GM12878 (cell line): ENCODE results near the gene CYP26B1. TPM values are rescaled to one million over a fixed set of nuclear protein-coding genes. Genes with fewer than 3 reads are reported as not detected.

Experiments
- ATAC-seq: fragments of 200-7000 bp; cut with Tn5 transposase; 3 replicates; pipeline ENCODE4 v1.9.1; 2020; ENCODE audit warnings: mild to moderate bottlenecking, moderate library complexity
- BruUV-seq: library from RNA; stranded (reverse); fragments of 400-500 nt; replicated peaks from 2 replicates; lab custom pipeline; 2021; lab: Mats Ljungman, UMichigan
- CTCF ChIA-PET: fragments of 300-600 bp; sonication (Branson Sonifier 250); formaldehyde crosslinking; extraction: SDS; loops from one replicate; lab custom pipeline; 2021; ENCODE audit warnings: inconsistent platforms; lab: Yijun Ruan, JAX
- POLR2A ChIA-PET: fragments of 350-600 bp; formaldehyde crosslinking; extraction: SDS; loops from one replicate; lab custom pipeline; 2021; ENCODE audit warnings: inconsistent platforms; lab: Charles Lee
- RAD21 ChIA-PET: fragments of 300-600 bp; sonication (Branson Sonifier 250); formaldehyde crosslinking; loops from one replicate; lab custom pipeline; 2023; ENCODE audit warnings: antibody characterized with exemption; ENCODE audit not compliant: unreplicated experiment; lab: Charles Lee
- SMC1A ChIA-PET: fragments of 300-600 bp; sonication (Branson Sonifier 250); formaldehyde crosslinking; loops from one replicate; lab custom pipeline; 2023; ENCODE audit not compliant: unreplicated experiment, uncharacterized antibody; lab: Charles Lee
- DNase-seq: peaks from one replicate; pipeline ENCODE4 v3.0.0-alpha.2; 2011; ENCODE audit warnings: low read depth, low spot score
- FAIRE-seq: peaks from 3 replicates; lab custom pipeline; 2011; peaks lifted over from hg19 to GRCh38; lab: Jason Lieb, UNC
- H2AFZ ChIP-seq: 2 replicates; pipeline ENCODE4 v1.6.0; 2011; ENCODE audit warnings: low read depth, low read length, control low read depth; ENCODE audit not compliant: control insufficient read depth
- H3K27ac ChIP-seq: 2 replicates; pipeline ENCODE4 v1.5.1; 2011; ENCODE audit warnings: control low read depth; ENCODE audit not compliant: control insufficient read depth, insufficient read depth
- H3K27me3 ChIP-seq, 2 experiments: replicated peaks in 1 of 2; 2 replicates each; pipeline versions ENCODE4 v1.6.0 to v1.6.1; 2011; ENCODE audit warnings: low read length in 1 of 2; ENCODE audit not compliant: control insufficient read depth in 2 of 2, insufficient read depth in 2 of 2
- H3K36me3 ChIP-seq, 2 experiments: 2 replicates each; pipeline ENCODE4 v1.5.1; 2011; ENCODE audit warnings: low read length in 1 of 2; ENCODE audit not compliant: control insufficient read depth in 2 of 2, insufficient read depth in 2 of 2
- H3K4me1 ChIP-seq: 2 replicates; pipeline ENCODE4 v1.6.1; 2011; ENCODE audit warnings: mild to moderate bottlenecking, low read length, moderate library complexity, mixed read lengths; ENCODE audit not compliant: control insufficient read depth, insufficient read depth
- H3K4me2 ChIP-seq: 2 replicates; pipeline ENCODE4 v1.6.0; 2011; ENCODE audit warnings: control low read depth; ENCODE audit not compliant: control insufficient read depth, insufficient read depth
- H3K4me3 ChIP-seq: fragments of 200-600 bp; sonication (generic); 2 replicates; pipeline ENCODE4 v1.5.1; 2016
- H3K79me2 ChIP-seq: 2 replicates; pipeline ENCODE4 v1.6.0; 2011; ENCODE audit warnings: low read length; ENCODE audit not compliant: control insufficient read depth, insufficient read depth
- H3K9ac ChIP-seq: 2 replicates; pipeline ENCODE4 v1.8.0; 2011; ENCODE audit warnings: low read length, control low read depth, mixed read lengths; ENCODE audit not compliant: control insufficient read depth, insufficient read depth
- H3K9me3 ChIP-seq: replicated peaks from 3 replicates; pipeline ENCODE4 v1.5.1; 2011; ENCODE audit warnings: mild to moderate bottlenecking, low read length; ENCODE audit not compliant: control insufficient read depth, insufficient read depth
- H4K20me1 ChIP-seq: 2 replicates; pipeline ENCODE4 v1.6.0; 2011; ENCODE audit not compliant: control insufficient read depth, insufficient read depth
- E2F8 ChIP-seq: fragments of 450-650 bp; IDR thresholded peaks from 2 replicates; pipeline ENCODE4 v1.6.1; 2018; ENCODE audit warnings: mild to moderate bottlenecking, low read depth, moderate library complexity; ENCODE audit not compliant: partially characterized antibody
- EZH2 ChIP-seq: IDR thresholded peaks from 2 replicates; pipeline ENCODE4 v1.6.1; 2012; ENCODE audit warnings: low read depth, mild to moderate bottlenecking, control low read depth, inconsistent platforms, low read length, borderline replicate concordance; ENCODE audit not compliant: control insufficient read depth
- RAD21 ChIP-seq: IDR thresholded peaks from 2 replicates; pipeline ENCODE4 v1.6.1; 2011; ENCODE audit warnings: mild to moderate bottlenecking, low read depth, low read length, moderate library complexity; ENCODE audit not compliant: insufficient read depth
- SMC3 ChIP-seq: IDR thresholded peaks from 2 replicates; pipeline ENCODE4 v1.6.1; 2011; ENCODE audit warnings: low read length, improper control_type of control experiment, borderline replicate concordance
- WGBS: methylation state at CpG from one replicate; pipeline ENCODE4 v1.1.6; 2016; ENCODE audit warnings: low lambda C conversion rate; ENCODE audit not compliant: insufficient replicate concordance, insufficient coverage; ENCODE audit errors: missing lambda C conversion rate; 5-methylcytosine and 5-hydroxymethylcytosine counted together
- in situ Hi-C: fragments of 300-500 bp; cut with MboI; formaldehyde crosslinking; loops from 9 replicates; pipeline ENCODE4 v1.14.3; 2018; ENCODE audit warnings: mixed read lengths
- intact Hi-C: fragments of 100-400 bp; cut with micrococcal nuclease; formaldehyde crosslinking; loops from one replicate; pipeline ENCODE4 v1.14.2; 2022; ENCODE audit not compliant: unreplicated experiment
- polyA plus RNA-seq, 11 experiments: library from polyadenylated mRNA; depleted of rRNA in 4 of 11; unstranded in 6 of 11; stranded (reverse) in 5 of 11; fragments of >200 nt; fragmentation: Nextera tagmentation in 4 of 11; fragmentation: Illumina TruSeq in 1 of 11; extraction: Ambion mirVana in 4 of 11; extraction: Trizol in 1 of 11; gene quantifications; 1 replicate in 1 of 11; 2 replicates in 10 of 11; pipeline versions ENCODE4 v1.2.1 to v1.2.3, GENCODE V29; 2011 to 2016; ENCODE audit warnings: inconsistent platforms in 2 of 11, missing spikeins in 2 of 11, low read depth in 1 of 11
- total RNA-seq, 4 experiments: library from RNA; depleted of rRNA in 3 of 4; stranded (reverse); fragments of >200 nt in 3 of 4; fragmentation: Illumina TruSeq in 1 of 4; extraction: Trizol in 1 of 4; gene quantifications; 2 replicates each; pipeline versions ENCODE4 v1.2.1 to v1.2.3, GENCODE V29; 2013 to 2021
- TF ChIP-seq, protein P1 (sequence below), 3 experiments: IDR thresholded peaks in 2 of 3; conservative IDR thresholded peaks in 1 of 3; 2 replicates each; pipeline ENCODE4 v1.5.1; 2011; ENCODE audit warnings: low read depth in 3 of 3, low read length in 3 of 3, mild to moderate bottlenecking in 3 of 3, control low read depth in 2 of 3, moderate library complexity in 2 of 3, inconsistent platforms in 1 of 3, mixed read lengths in 1 of 3; ENCODE audit not compliant: control insufficient read depth in 2 of 3, insufficient read depth in 1 of 3; ENCODE audit errors: extremely low read depth in 1 of 3

CYP26B1 gene
- total and polyA plus RNA-seq, 10 of the 15 experiments (the other 5 are each of a cell fraction or from before 2014, with no cell fraction given) = not detected

- Histone ChIP-seq H3K36me3 (no peaks in the 10 kb centered on the region), H3K4me3 (no peak overlapping the region), H3K27me3 (peaks cover 14% of the 10 kb centered on the region in 2 experiments; a peak in 3 of 4 replicates), H3K9ac (no peak overlapping the region), H3K9me3 (no peaks in the 10 kb centered on the region; the same call in 2 of the 3 replicates), H3K79me2 (no peaks in the 10 kb centered on the region), H3K4me2 (no peak overlapping the region), H2AFZ (no peak overlapping the region), H3K27ac (no peak overlapping the region), H4K20me1 (no peaks in the 10 kb centered on the region), H3K4me1 (no peaks in the 10 kb centered on the region)
- FAIRE-seq = peak; percentile 77
- ChIA-PET CTCF (interaction anchor here (0.8 to 3.6 kb wide), 8 partner anchors 9 to 621 kb away, joined by 3 to 28 read pairs (median 4); no protein-coding TSS in a partner anchor), POLR2A (no interaction called here), RAD21 (interaction anchor here (0.7 to 1.1 kb wide), 4 partner anchors 10 to 605 kb away, joined by 3 to 10 read pairs (median 4); no protein-coding TSS in a partner anchor), SMC1A (interaction anchor here (0.9 to 2.3 kb wide), 2 partner anchors 226 to 429 kb away, joined by 4 to 13 read pairs; no protein-coding TSS in a partner anchor)
- WGBS = 10% methylated on average over 28 of the region's 28 CpGs
- DNase-seq = peak; percentile 5
- BruUV-seq = no TSS peak
- peak; percentile 92 for ATAC-seq
- TF ChIP-seq E2F8 = no peak
- peak; percentile 73 for TF ChIP-seq SMC3
- TF ChIP-seq, protein P1, sequence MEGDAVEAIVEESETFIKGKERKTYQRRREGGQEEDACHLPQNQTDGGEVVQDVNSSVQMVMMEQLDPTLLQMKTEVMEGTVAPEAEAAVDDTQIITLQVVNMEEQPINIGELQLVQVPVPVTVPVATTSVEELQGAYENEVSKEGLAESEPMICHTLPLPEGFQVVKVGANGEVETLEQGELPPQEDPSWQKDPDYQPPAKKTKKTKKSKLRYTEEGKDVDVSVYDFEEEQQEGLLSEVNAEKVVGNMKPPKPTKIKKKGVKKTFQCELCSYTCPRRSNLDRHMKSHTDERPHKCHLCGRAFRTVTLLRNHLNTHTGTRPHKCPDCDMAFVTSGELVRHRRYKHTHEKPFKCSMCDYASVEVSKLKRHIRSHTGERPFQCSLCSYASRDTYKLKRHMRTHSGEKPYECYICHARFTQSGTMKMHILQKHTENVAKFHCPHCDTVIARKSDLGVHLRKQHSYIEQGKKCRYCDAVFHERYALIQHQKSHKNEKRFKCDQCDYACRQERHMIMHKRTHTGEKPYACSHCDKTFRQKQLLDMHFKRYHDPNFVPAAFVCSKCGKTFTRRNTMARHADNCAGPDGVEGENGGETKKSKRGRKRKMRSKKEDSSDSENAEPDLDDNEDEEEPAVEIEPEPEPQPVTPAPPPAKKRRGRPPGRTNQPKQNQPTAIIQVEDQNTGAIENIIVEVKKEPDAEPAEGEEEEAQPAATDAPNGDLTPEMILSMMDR (IDR thresholded peaks at IDR 0.05 in 2 of 3, conservative IDR thresholded peaks at IDR 0.05 in 1 of 3; ENCODE audit: control insufficient read depth in 2 of 3, extremely low read depth in 1 of 3, insufficient read depth in 1 of 3, low read depth in 3 of 3, low read length in 3 of 3) = peak; percentile 68 to 77 (median 73)
- TF ChIP-seq EZH2 = 0 out of 2 replicates have a peak, but pooled peaks have one; percentile 58
- peak; percentile 73 for TF ChIP-seq RAD21
- in situ Hi-C loops = loop anchor here (5.0 kb wide), 1 partner anchor 603 kb away; no protein-coding TSS in a partner anchor
- intact Hi-C loops = loop anchor here (1.0 to 5.0 kb wide), 5 partner anchors 226 to 618 kb away; no protein-coding TSS in a partner anchor
Observed at GRCh38 chr2:72150157-72150860, 2.6 kb upstream of the CYP26B1 start.
